SHP77 treated with DMSO at 0.1 percent for 48 hours (cell line): ENCODE data around the gene UNC5C.
"Not testable (repeated sequence)": the region's sequence is repeated elsewhere in the genome, so short reads cannot be mapped to it uniquely, and the experiment has no call there.

Experiments
- DNase-seq: peaks from one replicate; lab custom pipeline; 2025; lab: John Stamatoyannopoulos, UW

UNC5C gene

GRCh38 chr4:95180531-95181242 lies 368.1 kb downstream of the UNC5C start:
- DNase-seq, result no peak

- no peak for DNase-seq
These were observed 369.8 kb downstream of the UNC5C start for GRCh38 chr4:95178938-95179337.

- not testable (repeated sequence) for DNase-seq
These were observed 377.4 kb downstream of the UNC5C start for GRCh38 chr4:95171377-95171776.

GRCh38 chr4:95170176-95170575 lies 378.6 kb downstream of the UNC5C start:
- DNase-seq, result no peak

GRCh38 chr4:95167805-95168204 lies 381.0 kb downstream of the UNC5C start:
- no peak for DNase-seq

GRCh38 chr4:95165926-95166524 lies 382.7 kb downstream of the UNC5C start:
- DNase-seq, result no peak

- no peak for DNase-seq
These were observed 385.9 kb downstream of the UNC5C start for GRCh38 chr4:95162867-95163266.

- no peak for DNase-seq
These were observed 386.8 kb downstream of the UNC5C start for GRCh38 chr4:95161781-95162469.

- no peak for DNase-seq
These were observed 389.4 kb downstream of the UNC5C start for GRCh38 chr4:95159384-95159783.

GRCh38 chr4:95158626-95159025 lies 390.1 kb downstream of the UNC5C start:
- no peak for DNase-seq

GRCh38 chr4:95158045-95158444 lies 390.7 kb downstream of the UNC5C start:
- no peak for DNase-seq

GRCh38 chr4:95157596-95157995 lies 391.2 kb downstream of the UNC5C start:
- DNase-seq, result no peak

- DNase-seq, result no peak
These were observed 392.4 kb downstream of the UNC5C start for GRCh38 chr4:95156452-95156765.

GRCh38 chr4:95155759-95156451 lies 392.9 kb downstream of the UNC5C start:
- no peak for DNase-seq

GRCh38 chr4:95153182-95153581 lies 395.6 kb downstream of the UNC5C start:
- DNase-seq, result no peak

GRCh38 chr4:95151255-95151654 lies 397.5 kb downstream of the UNC5C start:
- no peak for DNase-seq

- no peak for DNase-seq
These were observed 405.8 kb downstream of the UNC5C start for GRCh38 chr4:95142932-95143331.

- no peak for DNase-seq
These were observed 407.4 kb downstream of the UNC5C start for GRCh38 chr4:95141361-95141760.

- DNase-seq, result not testable (repeated sequence)
These were observed 409.3 kb downstream of the UNC5C start for GRCh38 chr4:95139424-95139823.

GRCh38 chr4:95134016-95134415 lies 414.8 kb downstream of the UNC5C start:
- not testable (repeated sequence) for DNase-seq

GRCh38 chr4:95129821-95130311 lies 418.9 kb downstream of the UNC5C start:
- no peak for DNase-seq

GRCh38 chr4:95129031-95129430 lies 419.7 kb downstream of the UNC5C start:
- DNase-seq, result no peak
